ENCODE measurements around the gene COL4A5. TPM values are rescaled to one million over a fixed set of nuclear protein-coding genes. Genes with fewer than 3 reads are reported as not detected.

Gene COL4A5
- total and polyA plus RNA-seq, 4 donors, result 49.4 to 119 (median 70.0) TPM

DNA sequence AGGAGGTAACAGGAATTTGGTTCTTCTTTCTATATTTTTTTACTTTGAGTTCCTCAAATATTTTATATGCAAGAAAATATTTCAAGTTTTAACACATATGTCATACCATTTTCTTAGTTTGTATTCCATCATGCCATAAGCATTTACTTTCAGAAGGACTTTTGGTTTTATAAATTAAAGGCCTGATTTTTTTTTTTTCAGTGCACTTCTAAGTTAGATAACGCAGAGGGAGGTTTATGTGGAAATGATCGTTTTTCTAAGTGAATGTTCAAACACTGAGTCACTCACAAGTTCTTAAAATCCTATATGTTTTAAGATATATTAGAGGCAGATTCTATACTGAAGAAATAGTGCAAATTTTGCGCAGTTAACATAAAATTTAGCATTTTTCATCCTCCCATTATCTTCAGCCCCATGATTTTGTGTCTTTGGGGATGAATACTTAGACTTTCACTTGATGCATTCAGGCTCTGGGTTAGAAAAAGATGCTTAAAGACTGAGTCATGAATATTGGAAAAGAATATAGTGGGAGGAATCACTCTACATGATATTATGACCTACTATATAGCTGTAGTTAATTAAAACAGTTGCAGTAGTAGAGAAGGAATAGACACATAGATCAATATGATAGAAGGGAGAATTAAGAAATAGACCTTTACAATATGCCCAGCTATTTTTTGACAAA, 54.9 kb downstream of the COL4A5 start:
- Histone ChIP-seq H3K4me3 (ENCODE audit: low read depth, low read length) (no peak overlapping the region), H3K4me1 (ENCODE audit: control insufficient read depth, insufficient read depth, low read length) (no peaks in the 10 kb centered on the region), H3K9me3 (ENCODE audit: control insufficient read depth, insufficient read depth, low read length) (no peaks in the 10 kb centered on the region), H3K27me3 (ENCODE audit: control insufficient read depth, insufficient read depth, low read length) (no peaks in the 10 kb centered on the region), H3K27ac (ENCODE audit: low read depth, low read length) (no peak overlapping the region), H3K36me3 (ENCODE audit: control insufficient read depth, insufficient read depth, low read length) (no peaks in the 10 kb centered on the region)
- WGBS (ENCODE audit: insufficient coverage), result no CpG with 5 or more reads among the region's 3 CpGs
- DNase-seq (ENCODE audit: low read depth in 4 of 6, low spot score in 6 of 6), result no peak

DNA sequence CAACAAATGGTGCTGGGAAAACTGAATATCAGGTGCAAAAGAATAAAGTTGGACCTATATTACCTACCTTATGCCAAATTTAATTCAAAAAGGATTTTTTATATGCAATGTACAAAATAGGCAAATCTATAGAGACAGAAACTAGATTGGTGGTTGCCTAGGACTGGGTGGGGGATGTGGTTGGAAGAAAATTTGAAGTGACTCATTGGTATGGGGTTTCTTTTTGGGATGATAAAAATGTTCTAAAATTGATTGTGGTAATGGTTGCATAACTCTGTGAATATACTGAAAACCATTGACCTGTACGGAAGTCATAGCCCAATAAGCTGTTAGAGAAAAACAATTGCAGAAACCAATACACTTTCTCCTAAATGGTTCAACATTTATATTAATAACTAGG, 72.1 kb downstream of the COL4A5 start:
- H3K4me3 ChIP-seq (ENCODE audit: low read depth, low read length), result no peak overlapping the region
- no peak overlapping the region for H3K27ac ChIP-seq (ENCODE audit: low read depth, low read length)
- no peaks in the 10 kb centered on the region for H3K36me3 ChIP-seq (ENCODE audit: control insufficient read depth, insufficient read depth, low read length)
- no peaks in the 10 kb centered on the region for H3K4me1 ChIP-seq (ENCODE audit: control insufficient read depth, insufficient read depth, low read length)
- peaks cover 3% of the 10 kb centered on the region for H3K9me3 ChIP-seq (ENCODE audit: control insufficient read depth, insufficient read depth, low read length)
- no CpG with 5 or more reads among the region's 1 CpG for WGBS (ENCODE audit: insufficient coverage)
- no peaks in the 10 kb centered on the region for H3K27me3 ChIP-seq (ENCODE audit: control insufficient read depth, insufficient read depth, low read length)
- DNase-seq (ENCODE audit: low read depth in 4 of 6, low spot score in 6 of 6), result no peak

DNA sequence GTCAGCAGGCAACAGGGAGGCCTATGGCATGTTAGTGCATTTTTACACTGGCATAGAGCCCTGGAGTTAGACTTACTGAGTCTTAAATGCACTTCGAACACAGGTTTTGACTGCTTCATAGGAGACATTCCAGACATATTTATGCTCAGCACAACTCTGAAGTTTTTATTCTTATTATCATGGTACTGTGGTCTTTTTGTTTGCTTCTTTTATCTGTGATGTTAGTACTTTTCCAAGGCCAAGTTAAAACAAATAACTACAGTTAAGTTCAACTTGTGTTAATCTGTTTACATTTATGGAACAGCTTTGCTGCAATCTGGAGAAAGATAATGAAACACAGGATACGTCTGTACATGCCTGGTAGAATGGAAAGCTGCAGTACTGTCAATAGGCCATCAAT, 76.5 kb downstream of the COL4A5 start:
- no peaks in the 10 kb centered on the region for H3K27me3 ChIP-seq (ENCODE audit: control insufficient read depth, insufficient read depth, low read length)
- DNase-seq (ENCODE audit: low read depth in 4 of 6, low spot score in 6 of 6), result peak in 1 of 6 donors; percentile 1
- no CpG with 5 or more reads among the region's 2 CpGs for WGBS (ENCODE audit: insufficient coverage)
- H3K9me3 ChIP-seq (ENCODE audit: control insufficient read depth, insufficient read depth, low read length), result no peaks in the 10 kb centered on the region
- H3K4me3 ChIP-seq (ENCODE audit: low read depth, low read length), result no peak overlapping the region
- no peak overlapping the region for H3K27ac ChIP-seq (ENCODE audit: low read depth, low read length)
- H3K4me1 ChIP-seq (ENCODE audit: control insufficient read depth, insufficient read depth, low read length), result no peaks in the 10 kb centered on the region
- H3K36me3 ChIP-seq (ENCODE audit: control insufficient read depth, insufficient read depth, low read length), result no peaks in the 10 kb centered on the region

DNA sequence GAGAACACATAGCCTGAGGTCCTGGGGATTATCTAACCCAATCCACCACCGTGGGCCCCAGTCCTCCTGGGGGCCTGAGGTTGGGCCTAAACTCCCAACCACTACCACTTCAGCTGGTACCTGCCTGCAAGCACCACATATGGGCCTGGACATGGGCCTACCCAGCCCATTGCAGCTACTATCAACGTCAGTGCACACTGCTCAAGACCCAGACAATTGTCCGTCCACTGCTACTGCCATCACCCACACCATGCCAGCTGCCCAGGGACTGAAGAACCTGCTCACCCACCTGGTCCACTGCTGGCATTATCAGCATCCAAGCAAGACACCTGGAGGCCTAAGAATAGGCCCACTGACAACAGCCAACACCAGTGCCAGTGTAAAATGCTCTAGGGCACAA, 88.1 kb downstream of the COL4A5 start:
- H3K4me1 ChIP-seq (ENCODE audit: control insufficient read depth, insufficient read depth, low read length), result no peaks in the 10 kb centered on the region
- no peaks in the 10 kb centered on the region for H3K27me3 ChIP-seq (ENCODE audit: control insufficient read depth, insufficient read depth, low read length)
- no peaks in the 10 kb centered on the region for H3K36me3 ChIP-seq (ENCODE audit: control insufficient read depth, insufficient read depth, low read length)
- no peak overlapping the region for H3K27ac ChIP-seq (ENCODE audit: low read depth, low read length)
- no peak for DNase-seq (ENCODE audit: low read depth in 4 of 6, low spot score in 6 of 6)
- no peaks in the 10 kb centered on the region for H3K9me3 ChIP-seq (ENCODE audit: control insufficient read depth, insufficient read depth, low read length)
- H3K4me3 ChIP-seq (ENCODE audit: low read depth, low read length), result no peak overlapping the region
- 74% methylated on average over 3 of the region's 3 CpGs for WGBS (ENCODE audit: insufficient coverage)

DNA sequence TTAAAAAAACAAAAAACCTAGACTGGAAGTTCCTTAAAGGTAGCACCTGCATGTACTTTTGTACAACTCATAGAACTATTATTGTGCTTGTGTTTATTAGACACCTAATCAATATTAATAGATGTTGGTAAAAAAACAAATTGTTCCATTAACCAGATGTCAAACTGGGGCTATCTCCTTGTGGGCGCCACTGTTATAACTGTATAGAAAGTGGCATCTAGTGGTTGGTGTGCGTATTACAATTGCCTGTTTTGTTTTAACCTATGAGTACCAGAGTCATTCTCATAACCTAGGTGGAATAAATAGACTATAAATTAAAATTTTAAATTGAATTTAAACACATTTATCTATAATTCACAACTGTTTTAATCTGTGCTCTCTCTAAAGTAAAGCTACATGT, 97.4 kb downstream of the COL4A5 start:
- no peaks in the 10 kb centered on the region for H3K9me3 ChIP-seq (ENCODE audit: control insufficient read depth, insufficient read depth, low read length)
- H3K36me3 ChIP-seq (ENCODE audit: control insufficient read depth, insufficient read depth, low read length), result no peaks in the 10 kb centered on the region
- H3K27ac ChIP-seq (ENCODE audit: low read depth, low read length), result no peak overlapping the region
- no peaks in the 10 kb centered on the region for H3K4me1 ChIP-seq (ENCODE audit: control insufficient read depth, insufficient read depth, low read length)
- WGBS (ENCODE audit: insufficient coverage), result 60% methylated on average over 1 of the region's 2 CpGs
- DNase-seq (ENCODE audit: low read depth in 4 of 6, low spot score in 6 of 6), result peak in 2 of 6 donors; percentile 7 to 18
- no peak overlapping the region for H3K4me3 ChIP-seq (ENCODE audit: low read depth, low read length)
- H3K27me3 ChIP-seq (ENCODE audit: control insufficient read depth, insufficient read depth, low read length), result no peaks in the 10 kb centered on the region

DNA sequence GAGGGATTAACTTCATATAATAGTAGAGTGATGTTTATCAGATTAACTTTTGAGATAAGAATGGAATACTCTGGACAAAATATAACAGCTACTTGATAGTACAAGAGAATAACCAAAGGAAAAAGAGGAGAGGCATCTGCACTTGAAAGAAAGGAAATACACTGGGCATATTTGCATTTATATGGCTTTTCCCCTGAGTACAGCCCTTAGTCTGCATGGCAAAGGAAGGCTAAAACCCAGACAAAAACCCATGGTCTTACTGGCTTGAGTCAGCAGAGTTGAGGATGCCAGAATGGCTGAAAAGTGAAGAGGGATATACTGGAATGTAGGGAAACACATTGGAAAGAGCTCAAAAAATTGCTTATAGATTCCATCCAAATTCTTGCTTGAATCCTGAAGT, 101.6 kb downstream of the COL4A5 start:
- no peaks in the 10 kb centered on the region for H3K27me3 ChIP-seq (ENCODE audit: control insufficient read depth, insufficient read depth, low read length)
- H3K4me1 ChIP-seq (ENCODE audit: control insufficient read depth, insufficient read depth, low read length), result no peaks in the 10 kb centered on the region
- no peak overlapping the region for H3K4me3 ChIP-seq (ENCODE audit: low read depth, low read length)
- H3K27ac ChIP-seq (ENCODE audit: low read depth, low read length), result no peak overlapping the region
- no peaks in the 10 kb centered on the region for H3K9me3 ChIP-seq (ENCODE audit: control insufficient read depth, insufficient read depth, low read length)
- no peak for DNase-seq (ENCODE audit: low read depth in 4 of 6, low spot score in 6 of 6)
- no peaks in the 10 kb centered on the region for H3K36me3 ChIP-seq (ENCODE audit: control insufficient read depth, insufficient read depth, low read length)

DNA sequence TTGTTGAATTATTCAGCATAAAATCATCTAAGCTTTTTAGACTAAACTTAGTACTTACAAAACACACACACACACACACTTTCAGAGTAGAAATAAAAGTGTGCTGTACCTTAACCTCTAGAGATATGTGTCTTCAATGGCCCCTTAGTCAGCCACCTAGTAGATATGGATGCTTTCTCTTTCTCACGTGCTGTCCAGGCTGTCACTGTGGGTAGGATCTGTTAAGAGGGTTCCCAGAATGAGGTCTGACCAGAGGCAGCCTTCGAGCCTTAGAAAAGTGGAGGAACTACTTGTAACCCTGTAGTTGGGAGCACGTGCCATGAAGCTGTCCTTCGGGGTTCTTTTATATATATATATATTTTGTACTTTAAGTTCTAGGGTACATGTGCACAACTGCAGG, 117.9 kb downstream of the COL4A5 start:
- Histone ChIP-seq H3K4me1 (ENCODE audit: control insufficient read depth, insufficient read depth, low read length) (no peaks in the 10 kb centered on the region), H3K27me3 (ENCODE audit: control insufficient read depth, insufficient read depth, low read length) (peaks cover 5% of the 10 kb centered on the region), H3K4me3 (ENCODE audit: low read depth, low read length) (no peak overlapping the region), H3K9me3 (ENCODE audit: control insufficient read depth, insufficient read depth, low read length) (no peaks in the 10 kb centered on the region), H3K36me3 (ENCODE audit: control insufficient read depth, insufficient read depth, low read length) (no peaks in the 10 kb centered on the region), H3K27ac (ENCODE audit: low read depth, low read length) (no peak overlapping the region)
- no peak for DNase-seq (ENCODE audit: low read depth in 4 of 6, low spot score in 6 of 6)
- no CpG with 5 or more reads among the region's 4 CpGs for WGBS (ENCODE audit: insufficient coverage)

DNA sequence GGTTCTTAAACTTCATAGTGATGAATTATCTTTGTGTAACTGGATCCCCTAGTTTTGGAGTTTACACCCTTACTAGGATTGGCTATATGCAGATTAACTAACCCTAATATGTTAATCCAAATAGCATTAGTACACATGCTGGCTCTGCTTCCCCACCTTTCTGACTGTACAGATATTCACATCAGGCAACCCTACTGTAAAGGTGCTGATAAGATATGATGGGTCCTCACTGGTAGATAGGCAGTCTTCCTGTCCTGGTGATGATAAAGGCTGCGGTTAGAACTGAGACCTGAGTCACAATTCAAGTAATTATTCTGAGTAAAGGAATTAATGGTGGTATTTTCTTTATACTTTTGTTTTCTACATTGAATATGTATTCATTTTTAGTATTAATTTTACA, 118.6 kb downstream of the COL4A5 start:
- H3K27ac ChIP-seq (ENCODE audit: low read depth, low read length), result no peak overlapping the region
- no peaks in the 10 kb centered on the region for H3K9me3 ChIP-seq (ENCODE audit: control insufficient read depth, insufficient read depth, low read length)
- DNase-seq (ENCODE audit: low read depth in 4 of 6, low spot score in 6 of 6), result no peak
- peaks cover 5% of the 10 kb centered on the region for H3K27me3 ChIP-seq (ENCODE audit: control insufficient read depth, insufficient read depth, low read length)
- H3K4me1 ChIP-seq (ENCODE audit: control insufficient read depth, insufficient read depth, low read length), result no peaks in the 10 kb centered on the region
- WGBS (ENCODE audit: insufficient coverage), result no CpG with 5 or more reads among the region's 1 CpG
- H3K36me3 ChIP-seq (ENCODE audit: control insufficient read depth, insufficient read depth, low read length), result no peaks in the 10 kb centered on the region
- no peak overlapping the region for H3K4me3 ChIP-seq (ENCODE audit: low read depth, low read length)

DNA sequence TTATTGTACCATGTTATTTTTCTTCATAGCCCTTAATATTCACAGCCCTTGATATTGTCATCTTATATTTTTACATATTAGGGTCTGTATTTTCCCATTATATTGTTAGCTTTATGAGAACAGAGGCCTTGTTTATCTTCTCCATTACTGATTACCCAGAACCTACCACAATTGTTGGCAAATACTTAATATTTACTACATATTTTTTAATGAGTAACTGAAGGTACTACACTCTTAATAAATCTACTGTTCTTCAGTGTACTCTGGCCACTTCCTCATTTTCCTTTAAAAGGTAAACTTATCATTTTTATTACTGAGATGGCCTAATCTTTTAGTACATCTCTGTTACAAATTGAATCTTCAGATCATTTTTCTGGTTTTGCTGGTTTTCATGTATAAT, 133.5 kb downstream of the COL4A5 start:
- Histone ChIP-seq H3K27me3 (ENCODE audit: control insufficient read depth, insufficient read depth, low read length) (no peaks in the 10 kb centered on the region), H3K36me3 (ENCODE audit: control insufficient read depth, insufficient read depth, low read length) (no peaks in the 10 kb centered on the region), H3K4me1 (ENCODE audit: control insufficient read depth, insufficient read depth, low read length) (no peaks in the 10 kb centered on the region), H3K9me3 (ENCODE audit: control insufficient read depth, insufficient read depth, low read length) (no peaks in the 10 kb centered on the region), H3K27ac (ENCODE audit: low read depth, low read length) (no peak overlapping the region), H3K4me3 (ENCODE audit: low read depth, low read length) (no peak overlapping the region)
- no peak for DNase-seq (ENCODE audit: low read depth in 4 of 6, low spot score in 6 of 6)

DNA sequence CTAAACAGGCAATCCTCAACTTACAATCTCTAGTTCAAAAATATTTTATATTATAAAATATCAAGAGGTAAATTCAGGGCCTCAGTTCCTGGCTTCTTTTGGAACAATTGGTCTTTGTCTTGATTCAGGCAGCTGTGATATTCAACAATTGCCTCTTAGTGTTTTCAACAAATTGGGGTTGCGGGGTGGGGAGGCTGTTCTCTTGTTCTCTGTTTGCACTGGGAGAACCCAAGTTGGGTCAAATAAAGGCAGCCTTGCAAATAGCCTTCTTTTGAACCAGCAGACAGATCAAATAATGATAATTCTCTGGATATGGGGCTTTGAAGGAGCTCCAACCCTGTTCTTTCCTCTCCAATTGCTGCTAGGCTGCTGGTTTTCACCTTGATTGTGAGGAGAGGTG, 142.5 kb downstream of the COL4A5 start:
- H3K9me3 ChIP-seq (ENCODE audit: control insufficient read depth, insufficient read depth, low read length), result no peaks in the 10 kb centered on the region
- WGBS (ENCODE audit: insufficient coverage), result no CpG with 5 or more reads among the region's 1 CpG
- peak overlapping the region; percentile 42 for H3K27ac ChIP-seq (ENCODE audit: low read depth, low read length)
- no peak overlapping the region for H3K4me3 ChIP-seq (ENCODE audit: low read depth, low read length)
- H3K36me3 ChIP-seq (ENCODE audit: control insufficient read depth, insufficient read depth, low read length), result no peaks in the 10 kb centered on the region
- no peaks in the 10 kb centered on the region for H3K4me1 ChIP-seq (ENCODE audit: control insufficient read depth, insufficient read depth, low read length)
- DNase-seq (ENCODE audit: low read depth in 4 of 6, low spot score in 6 of 6), result peak in 1 of 6 donors; percentile 5
- H3K27me3 ChIP-seq (ENCODE audit: control insufficient read depth, insufficient read depth, low read length), result peaks cover 4% of the 10 kb centered on the region
